Hypothalamus (tissue), 51 donors: ENCODE results near the gene SFMBT1.
A peak's percentile ranks its signal among the peaks of the same experiment; 100 is the strongest.
"Not testable (repeated sequence)": the region's sequence is repeated elsewhere in the genome, so short reads cannot be mapped to it uniquely, and the experiment has no call there.

Source experiments
- DNase-seq, 51 donors: peaks; one replicate each; lab custom pipeline; 2025; lab: John Stamatoyannopoulos, UW

The SFMBT1 gene

GRCh38 chr3:53074761-53075742, 29.2 kb upstream of the SFMBT1 start:
- peak in 3 of 51 donors; percentile 8 to 32 (median 12) for DNase-seq

- DNase-seq, result no peak
Observed at GRCh38 chr3:53074366-53074696, 28.5 kb upstream of the SFMBT1 start.

- no peak for DNase-seq
Observed at GRCh38 chr3:53073553-53074365, 27.9 kb upstream of the SFMBT1 start.

GRCh38 chr3:53072653-53073552, 27.0 kb upstream of the SFMBT1 start:
- peak in 48 of 51 donors; percentile 10 to 83 (median 52) for DNase-seq

GRCh38 chr3:53071882-53072431, 26.1 kb upstream of the SFMBT1 start:
- no peak for DNase-seq

- DNase-seq, result no peak
Observed at GRCh38 chr3:53069422-53070068, 23.7 kb upstream of the SFMBT1 start.

GRCh38 chr3:53068176-53068575, 22.3 kb upstream of the SFMBT1 start:
- DNase-seq, result no peak

GRCh38 chr3:53067567-53067966, 21.7 kb upstream of the SFMBT1 start:
- DNase-seq, result no peak

- DNase-seq, result no peak
Observed at GRCh38 chr3:53065841-53066480, 20.1 kb upstream of the SFMBT1 start.

GRCh38 chr3:53062905-53063304, 17.0 kb upstream of the SFMBT1 start:
- DNase-seq, result no peak

- no peak for DNase-seq
Observed at GRCh38 chr3:53056442-53056841, 10.6 kb upstream of the SFMBT1 start.

GRCh38 chr3:53054233-53054632, 8.4 kb upstream of the SFMBT1 start:
- not testable (repeated sequence) for DNase-seq

- DNase-seq, result no peak
Observed at GRCh38 chr3:53051929-53052328, 6.1 kb upstream of the SFMBT1 start.

- DNase-seq, result no peak
Observed at GRCh38 chr3:53049987-53050386, 4.1 kb upstream of the SFMBT1 start.

GRCh38 chr3:53046171-53047170, 598 bp upstream of the SFMBT1 start:
- DNase-seq, result peak in 43 of 51 donors; percentile 3 to 67 (median 37)

GRCh38 chr3:53044711-53045517, 959 bp downstream of the SFMBT1 start:
- peak in 43 of 51 donors; percentile 10 to 75 (median 47) for DNase-seq

- peak in 1 of 51 donors; percentile 43 for DNase-seq
Observed at GRCh38 chr3:53044371-53044710, 1.5 kb downstream of the SFMBT1 start.
